Tibial nerve (tissue), 4 donors: ENCODE measurements around the gene INAFM1.

ENCODE experiments used
- EP300 ChIP-seq, 2 donors: sonication (generic); formaldehyde crosslinking; IDR thresholded peaks; one replicate each; pipeline ENCODE4 v1.6.1; 2017; ENCODE audit warnings: antibody characterized with exemption in 2 of 2, mild to moderate bottlenecking in 1 of 2
- POLR2A ChIP-seq, 2 donors: fragments of 450-650 bp; IDR thresholded peaks; one replicate each; pipeline ENCODE4 v1.6.1; 2017; ENCODE audit warnings: antibody characterized with exemption in 2 of 2, mild to moderate bottlenecking in 2 of 2, moderate library complexity in 2 of 2
- TF ChIP-seq, protein P1 (sequence below), 5 experiments: fragments of 200-600 bp in 3 of 5; fragments of 450-650 bp in 2 of 5; sonication (generic) in 3 of 5; IDR thresholded peaks; one replicate each; pipeline ENCODE4 v1.5.1; 2016 to 2019; ENCODE audit warnings: antibody characterized with exemption in 5 of 5, mild to moderate bottlenecking in 3 of 5, moderate library complexity in 2 of 5

GRCh38 chr19:47284324-47284899, 9.7 kb downstream of the INAFM1 start:
- TF ChIP-seq, protein P1, sequence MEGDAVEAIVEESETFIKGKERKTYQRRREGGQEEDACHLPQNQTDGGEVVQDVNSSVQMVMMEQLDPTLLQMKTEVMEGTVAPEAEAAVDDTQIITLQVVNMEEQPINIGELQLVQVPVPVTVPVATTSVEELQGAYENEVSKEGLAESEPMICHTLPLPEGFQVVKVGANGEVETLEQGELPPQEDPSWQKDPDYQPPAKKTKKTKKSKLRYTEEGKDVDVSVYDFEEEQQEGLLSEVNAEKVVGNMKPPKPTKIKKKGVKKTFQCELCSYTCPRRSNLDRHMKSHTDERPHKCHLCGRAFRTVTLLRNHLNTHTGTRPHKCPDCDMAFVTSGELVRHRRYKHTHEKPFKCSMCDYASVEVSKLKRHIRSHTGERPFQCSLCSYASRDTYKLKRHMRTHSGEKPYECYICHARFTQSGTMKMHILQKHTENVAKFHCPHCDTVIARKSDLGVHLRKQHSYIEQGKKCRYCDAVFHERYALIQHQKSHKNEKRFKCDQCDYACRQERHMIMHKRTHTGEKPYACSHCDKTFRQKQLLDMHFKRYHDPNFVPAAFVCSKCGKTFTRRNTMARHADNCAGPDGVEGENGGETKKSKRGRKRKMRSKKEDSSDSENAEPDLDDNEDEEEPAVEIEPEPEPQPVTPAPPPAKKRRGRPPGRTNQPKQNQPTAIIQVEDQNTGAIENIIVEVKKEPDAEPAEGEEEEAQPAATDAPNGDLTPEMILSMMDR (IDR thresholded peaks at IDR 0.05) = peak; percentile 74 to 95 (median 86)
- TF ChIP-seq POLR2A (IDR thresholded peaks at IDR 0.05) = no peak
- no peak for TF ChIP-seq EP300 (IDR thresholded peaks at IDR 0.05)
